ENCODE measurements around the gene ZP3. TPM values are rescaled to one million over a fixed set of nuclear protein-coding genes. Genes with fewer than 3 reads are reported as not detected.
"Not testable (repeated sequence)": the region's sequence is repeated elsewhere in the genome, so short reads cannot be mapped to it uniquely, and the experiment has no call there.

The ZP3 gene
- polyA plus RNA-seq, 1 of the 3 experiments (the other 2 are of a cell fraction) = 5.4 TPM

DNA sequence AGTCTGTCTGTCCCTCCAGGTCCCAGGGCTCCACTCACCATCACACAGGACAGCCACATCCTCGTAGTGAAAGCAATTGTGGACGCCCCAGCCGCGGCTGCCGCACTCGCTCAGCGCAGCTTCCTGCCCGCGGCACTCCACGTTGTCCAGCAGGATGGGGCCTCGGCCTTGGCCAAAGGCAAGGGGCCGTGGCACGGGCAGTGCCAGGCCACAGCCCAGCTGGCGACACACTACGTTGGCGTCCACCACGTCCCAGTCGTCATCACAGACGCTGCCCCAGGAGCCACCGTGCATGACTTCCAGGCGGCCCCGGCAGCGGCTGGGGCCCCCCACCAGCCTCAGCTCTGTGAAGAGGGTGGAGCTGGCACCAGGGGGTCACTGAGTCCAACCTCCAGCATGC, 24.5 kb upstream of the ZP3 start:
- Histone ChIP-seq H3K4me3 (ENCODE audit: low read depth in 2 of 2, low read length in 1 of 2) (no peak overlapping the region), H3K4me1 (ENCODE audit: control insufficient read depth in 1 of 2, insufficient read depth in 2 of 2, low read depth in 1 of 2, low read length in 1 of 2) (peaks cover 0 to 10% of the 10 kb centered on the region in 2 experiments; a peak in 1 of 4 replicates), H4K20me1 (ENCODE audit: insufficient read depth) (no peaks in the 10 kb centered on the region), H3K36me3 (replicated peaks in 1 of 2; ENCODE audit: control insufficient read depth in 1 of 2, insufficient read depth in 2 of 2, low read length in 1 of 2) (no peaks in the 10 kb centered on the region), H3K79me2 (ENCODE audit: insufficient read depth) (no peaks in the 10 kb centered on the region), H3K27ac (ENCODE audit: low read depth in 2 of 2, low read length in 1 of 2) (no peak overlapping the region), H3K9me2 (no peaks in the 10 kb centered on the region), H2AFZ (ENCODE audit: low read depth) (no peak overlapping the region), H3K4me2 (no peak overlapping the region), H3K9ac (no peak overlapping the region), H3K9me3 (no peaks in the 10 kb centered on the region), H3K27me3 (ENCODE audit: insufficient read depth) (no peaks in the 10 kb centered on the region), H3F3A (replicated peaks; ENCODE audit: insufficient read depth) (peaks cover under 1% of the 10 kb centered on the region)
- DNase-seq = no peak
- POLR2A ChIA-PET = no interaction called here
- CTCF ChIA-PET = no interaction called here
- TF ChIP-seq, protein P1, sequence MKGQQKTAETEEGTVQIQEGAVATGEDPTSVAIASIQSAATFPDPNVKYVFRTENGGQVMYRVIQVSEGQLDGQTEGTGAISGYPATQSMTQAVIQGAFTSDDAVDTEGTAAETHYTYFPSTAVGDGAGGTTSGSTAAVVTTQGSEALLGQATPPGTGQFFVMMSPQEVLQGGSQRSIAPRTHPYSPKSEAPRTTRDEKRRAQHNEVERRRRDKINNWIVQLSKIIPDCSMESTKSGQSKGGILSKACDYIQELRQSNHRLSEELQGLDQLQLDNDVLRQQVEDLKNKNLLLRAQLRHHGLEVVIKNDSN (IDR thresholded peaks at IDR 0.05; ENCODE audit: borderline replicate concordance, low read depth) = no peak
- TF ChIP-seq GATA2 (CRISPR knock-in tag; IDR thresholded peaks at IDR 0.05) (no peak), NRF1 (IDR thresholded peaks at IDR 0.05; ENCODE audit: low read depth, low read length) (no peak), JUND (IDR thresholded peaks at IDR 0.05) (no peak), RXRA (IDR thresholded peaks at IDR 0.05; ENCODE audit: borderline replicate concordance, low read depth) (no peak), EP300 (IDR thresholded peaks at IDR 0.05; ENCODE audit: borderline replicate concordance in 1 of 2, low read depth in 1 of 2, low read length in 1 of 2) (no peak), RCOR1 (IDR thresholded peaks at IDR 0.05; ENCODE audit: low read length) (no peak), POLR2AphosphoS5 (IDR thresholded peaks at IDR 0.05; ENCODE audit: low read depth, low read length) (no peak), TCF12 (IDR thresholded peaks at IDR 0.05) (no peak), TAF1 (IDR thresholded peaks at IDR 0.05; ENCODE audit: borderline replicate concordance, low read depth, low read length) (no peak), RFX5 (IDR thresholded peaks at IDR 0.05; ENCODE audit: low read length) (no peak), TEAD4 (IDR thresholded peaks at IDR 0.05; ENCODE audit: borderline replicate concordance, insufficient read depth) (no peak), YY1 (IDR thresholded peaks at IDR 0.05; ENCODE audit: low read depth) (no peak), MEF2A (IDR thresholded peaks at IDR 0.05; ENCODE audit: borderline replicate concordance, low read depth) (no peak), FOXM1 (IDR thresholded peaks at IDR 0.05; ENCODE audit: low read depth) (no peak)
- TF ChIP-seq, protein P2, sequence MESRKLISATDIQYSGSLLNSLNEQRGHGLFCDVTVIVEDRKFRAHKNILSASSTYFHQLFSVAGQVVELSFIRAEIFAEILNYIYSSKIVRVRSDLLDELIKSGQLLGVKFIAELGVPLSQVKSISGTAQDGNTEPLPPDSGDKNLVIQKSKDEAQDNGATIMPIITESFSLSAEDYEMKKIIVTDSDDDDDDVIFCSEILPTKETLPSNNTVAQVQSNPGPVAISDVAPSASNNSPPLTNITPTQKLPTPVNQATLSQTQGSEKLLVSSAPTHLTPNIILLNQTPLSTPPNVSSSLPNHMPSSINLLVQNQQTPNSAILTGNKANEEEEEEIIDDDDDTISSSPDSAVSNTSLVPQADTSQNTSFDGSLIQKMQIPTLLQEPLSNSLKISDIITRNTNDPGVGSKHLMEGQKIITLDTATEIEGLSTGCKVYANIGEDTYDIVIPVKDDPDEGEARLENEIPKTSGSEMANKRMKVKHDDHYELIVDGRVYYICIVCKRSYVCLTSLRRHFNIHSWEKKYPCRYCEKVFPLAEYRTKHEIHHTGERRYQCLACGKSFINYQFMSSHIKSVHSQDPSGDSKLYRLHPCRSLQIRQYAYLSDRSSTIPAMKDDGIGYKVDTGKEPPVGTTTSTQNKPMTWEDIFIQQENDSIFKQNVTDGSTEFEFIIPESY (IDR thresholded peaks at IDR 0.05; ENCODE audit: borderline replicate concordance, low read depth) = no peak
- TF ChIP-seq, protein P3, sequence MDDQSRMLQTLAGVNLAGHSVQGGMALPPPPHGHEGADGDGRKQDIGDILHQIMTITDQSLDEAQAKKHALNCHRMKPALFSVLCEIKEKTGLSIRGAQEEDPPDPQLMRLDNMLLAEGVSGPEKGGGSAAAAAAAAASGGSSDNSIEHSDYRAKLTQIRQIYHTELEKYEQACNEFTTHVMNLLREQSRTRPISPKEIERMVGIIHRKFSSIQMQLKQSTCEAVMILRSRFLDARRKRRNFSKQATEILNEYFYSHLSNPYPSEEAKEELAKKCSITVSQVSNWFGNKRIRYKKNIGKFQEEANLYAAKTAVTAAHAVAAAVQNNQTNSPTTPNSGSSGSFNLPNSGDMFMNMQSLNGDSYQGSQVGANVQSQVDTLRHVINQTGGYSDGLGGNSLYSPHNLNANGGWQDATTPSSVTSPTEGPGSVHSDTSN (IDR thresholded peaks at IDR 0.05) = no peak
- TF ChIP-seq, protein P4, sequence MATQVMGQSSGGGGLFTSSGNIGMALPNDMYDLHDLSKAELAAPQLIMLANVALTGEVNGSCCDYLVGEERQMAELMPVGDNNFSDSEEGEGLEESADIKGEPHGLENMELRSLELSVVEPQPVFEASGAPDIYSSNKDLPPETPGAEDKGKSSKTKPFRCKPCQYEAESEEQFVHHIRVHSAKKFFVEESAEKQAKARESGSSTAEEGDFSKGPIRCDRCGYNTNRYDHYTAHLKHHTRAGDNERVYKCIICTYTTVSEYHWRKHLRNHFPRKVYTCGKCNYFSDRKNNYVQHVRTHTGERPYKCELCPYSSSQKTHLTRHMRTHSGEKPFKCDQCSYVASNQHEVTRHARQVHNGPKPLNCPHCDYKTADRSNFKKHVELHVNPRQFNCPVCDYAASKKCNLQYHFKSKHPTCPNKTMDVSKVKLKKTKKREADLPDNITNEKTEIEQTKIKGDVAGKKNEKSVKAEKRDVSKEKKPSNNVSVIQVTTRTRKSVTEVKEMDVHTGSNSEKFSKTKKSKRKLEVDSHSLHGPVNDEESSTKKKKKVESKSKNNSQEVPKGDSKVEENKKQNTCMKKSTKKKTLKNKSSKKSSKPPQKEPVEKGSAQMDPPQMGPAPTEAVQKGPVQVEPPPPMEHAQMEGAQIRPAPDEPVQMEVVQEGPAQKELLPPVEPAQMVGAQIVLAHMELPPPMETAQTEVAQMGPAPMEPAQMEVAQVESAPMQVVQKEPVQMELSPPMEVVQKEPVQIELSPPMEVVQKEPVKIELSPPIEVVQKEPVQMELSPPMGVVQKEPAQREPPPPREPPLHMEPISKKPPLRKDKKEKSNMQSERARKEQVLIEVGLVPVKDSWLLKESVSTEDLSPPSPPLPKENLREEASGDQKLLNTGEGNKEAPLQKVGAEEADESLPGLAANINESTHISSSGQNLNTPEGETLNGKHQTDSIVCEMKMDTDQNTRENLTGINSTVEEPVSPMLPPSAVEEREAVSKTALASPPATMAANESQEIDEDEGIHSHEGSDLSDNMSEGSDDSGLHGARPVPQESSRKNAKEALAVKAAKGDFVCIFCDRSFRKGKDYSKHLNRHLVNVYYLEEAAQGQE (IDR thresholded peaks at IDR 0.05; ENCODE audit: low read depth, low read length) = no peak
- WGBS (ENCODE audit: low lambda C conversion rate) = 97% methylated on average over 23 of the region's 23 CpGs

DNA sequence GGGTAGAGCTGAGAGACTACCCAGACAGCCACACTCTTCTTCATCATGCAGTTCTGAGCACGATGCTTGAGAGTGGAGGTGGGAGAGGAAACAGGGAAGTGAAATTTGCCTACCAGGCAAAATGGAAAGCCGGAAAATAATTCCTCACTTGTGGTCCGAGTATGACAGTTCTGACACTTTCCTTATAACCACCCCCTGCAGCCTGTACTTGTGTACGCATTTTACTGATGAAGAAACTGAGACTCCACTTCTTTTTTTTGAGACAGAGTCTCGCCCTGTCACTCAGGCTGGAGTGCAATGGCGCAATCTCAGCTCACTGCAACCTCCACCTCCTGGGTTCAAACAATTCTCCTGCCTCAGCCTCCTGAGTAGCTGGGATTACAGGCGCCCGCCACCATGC, 21.7 kb upstream of the ZP3 start:
- H4K20me1 ChIP-seq (ENCODE audit: insufficient read depth); H3K9ac ChIP-seq; CTCF ChIA-PET; H3F3A ChIP-seq (replicated peaks; ENCODE audit: insufficient read depth); H3K27ac ChIP-seq (ENCODE audit: low read depth in 2 of 2, low read length in 1 of 2); H3K9me3 ChIP-seq; DNase-seq; H2AFZ ChIP-seq (ENCODE audit: low read depth); H3K9me2 ChIP-seq; H3K4me1 ChIP-seq (ENCODE audit: control insufficient read depth in 1 of 2, insufficient read depth in 2 of 2, low read depth in 1 of 2, low read length in 1 of 2); H3K4me3 ChIP-seq (ENCODE audit: low read depth in 2 of 2, low read length in 1 of 2); H3K4me2 ChIP-seq; H3K36me3 ChIP-seq (replicated peaks in 1 of 2; ENCODE audit: control insufficient read depth in 1 of 2, insufficient read depth in 2 of 2, low read length in 1 of 2); H3K27me3 ChIP-seq (ENCODE audit: insufficient read depth); POLR2A ChIA-PET; H3K79me2 ChIP-seq (ENCODE audit: insufficient read depth): not testable (repeated sequence)
- 89% methylated on average over 8 of the region's 8 CpGs for WGBS (ENCODE audit: low lambda C conversion rate)

All from SK-N-SH (cell line).